GM13977 (cell line): ENCODE measurements around the gene MT1A.

Source experiments
- DNase-seq: peaks from one replicate; pipeline ENCODE4 v3.0.0; 2012; ENCODE audit warnings: low spot score
- CTCF ChIP-seq: IDR thresholded peaks from 2 replicates; pipeline ENCODE4 v1.5.1; 2012; ENCODE audit warnings: mild to moderate bottlenecking, control low read depth; ENCODE audit not compliant: insufficient read depth; ENCODE audit errors: extremely low read depth, missing control alignments
- in situ Hi-C: fragments of 300-500 bp; cut with MboI; formaldehyde crosslinking; loops from one replicate; pipeline ENCODE4 v1.12.0; 2022; ENCODE audit warnings: low sequenced_read_pairs, low pct_unique_long_range_greater_than_20kb, mixed read lengths, inconsistent platforms; ENCODE audit not compliant: unreplicated experiment

The MT1A gene

GRCh38 chr16:56686758-56687157 is 48.3 kb downstream of the MT1A start:
- in situ Hi-C loops: no loop called here

GRCh38 chr16:56688762-56689161 is 50.3 kb downstream of the MT1A start:
- TF ChIP-seq CTCF: no peak
- no peak for DNase-seq
- in situ Hi-C loops: no loop called here

More at GRCh38 chr16:56686758-56687157, 48.3 kb downstream of the MT1A start:
- DNase-seq: no peak
- no peak for TF ChIP-seq CTCF

GRCh38 chr16:56689171-56689570 is 50.7 kb downstream of the MT1A start:
- DNase-seq: no peak

More at GRCh38 chr16:56689171-56689570, 50.7 kb downstream of the MT1A start:
- in situ Hi-C loops: no loop called here
- TF ChIP-seq CTCF: no peak
